GM12865 (cell line): ENCODE data around the gene FMO3.

ENCODE experiments used
- DNase-seq: peaks from one replicate; pipeline ENCODE4 v3.0.0; 2010; ENCODE audit warnings: low read depth
- H3K4me3 ChIP-seq: 2 replicates; pipeline ENCODE4 v1.5.1; 2011; ENCODE audit warnings: mild to moderate bottlenecking, low read depth, low read length, control low read depth
- TF ChIP-seq, protein P1 (sequence below): IDR thresholded peaks from 2 replicates; pipeline ENCODE4 v1.5.1; 2011; ENCODE audit warnings: low read length, control low read depth, low read depth, inconsistent platforms; ENCODE audit not compliant: insufficient read depth; ENCODE audit errors: missing control alignments

Gene FMO3

DNA sequence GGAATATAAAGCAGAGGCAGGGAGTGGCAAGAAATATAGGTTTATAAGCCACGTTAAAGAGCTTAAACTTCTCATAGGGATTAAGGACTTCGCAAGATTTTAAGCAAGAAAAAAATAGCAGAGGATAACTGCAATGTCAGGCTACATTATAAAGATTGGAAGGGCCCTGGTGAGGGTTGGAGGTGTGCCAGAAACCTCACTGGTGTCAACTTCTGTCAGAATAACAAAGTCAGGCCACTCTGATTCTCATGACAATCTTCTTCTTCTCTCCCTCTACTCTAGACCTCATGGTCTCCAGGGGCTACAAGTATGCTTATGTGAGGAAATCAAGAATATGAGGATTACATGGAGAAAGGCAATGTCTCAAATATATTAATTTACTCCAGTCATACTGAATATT lies 61.8 kb downstream of the FMO3 start:
- TF ChIP-seq, protein P1, sequence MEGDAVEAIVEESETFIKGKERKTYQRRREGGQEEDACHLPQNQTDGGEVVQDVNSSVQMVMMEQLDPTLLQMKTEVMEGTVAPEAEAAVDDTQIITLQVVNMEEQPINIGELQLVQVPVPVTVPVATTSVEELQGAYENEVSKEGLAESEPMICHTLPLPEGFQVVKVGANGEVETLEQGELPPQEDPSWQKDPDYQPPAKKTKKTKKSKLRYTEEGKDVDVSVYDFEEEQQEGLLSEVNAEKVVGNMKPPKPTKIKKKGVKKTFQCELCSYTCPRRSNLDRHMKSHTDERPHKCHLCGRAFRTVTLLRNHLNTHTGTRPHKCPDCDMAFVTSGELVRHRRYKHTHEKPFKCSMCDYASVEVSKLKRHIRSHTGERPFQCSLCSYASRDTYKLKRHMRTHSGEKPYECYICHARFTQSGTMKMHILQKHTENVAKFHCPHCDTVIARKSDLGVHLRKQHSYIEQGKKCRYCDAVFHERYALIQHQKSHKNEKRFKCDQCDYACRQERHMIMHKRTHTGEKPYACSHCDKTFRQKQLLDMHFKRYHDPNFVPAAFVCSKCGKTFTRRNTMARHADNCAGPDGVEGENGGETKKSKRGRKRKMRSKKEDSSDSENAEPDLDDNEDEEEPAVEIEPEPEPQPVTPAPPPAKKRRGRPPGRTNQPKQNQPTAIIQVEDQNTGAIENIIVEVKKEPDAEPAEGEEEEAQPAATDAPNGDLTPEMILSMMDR = no peak
- H3K4me3 ChIP-seq = no peak overlapping the region
- DNase-seq = no peak

DNA sequence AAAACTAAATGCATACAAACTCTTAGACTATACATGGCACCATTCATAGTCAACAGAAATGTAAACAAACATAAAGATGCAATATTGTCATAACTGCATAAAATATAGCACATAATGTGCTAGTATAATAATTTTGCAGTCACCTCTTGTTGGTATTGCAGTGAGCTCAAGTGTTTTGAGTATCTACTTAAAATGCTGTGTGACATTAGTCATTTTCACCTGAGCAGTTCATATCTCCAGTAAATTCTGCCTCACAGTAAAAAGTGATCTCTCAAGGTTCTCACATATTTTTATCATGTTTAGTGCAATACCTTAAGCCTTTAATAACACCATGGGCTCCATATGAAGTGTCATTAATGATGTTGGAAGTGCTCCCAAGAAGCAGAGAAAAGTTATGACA lies 64.8 kb downstream of the FMO3 start:
- H3K4me3 ChIP-seq = no peak overlapping the region
- DNase-seq = no peak
- TF ChIP-seq, protein P1 = no peak

DNA sequence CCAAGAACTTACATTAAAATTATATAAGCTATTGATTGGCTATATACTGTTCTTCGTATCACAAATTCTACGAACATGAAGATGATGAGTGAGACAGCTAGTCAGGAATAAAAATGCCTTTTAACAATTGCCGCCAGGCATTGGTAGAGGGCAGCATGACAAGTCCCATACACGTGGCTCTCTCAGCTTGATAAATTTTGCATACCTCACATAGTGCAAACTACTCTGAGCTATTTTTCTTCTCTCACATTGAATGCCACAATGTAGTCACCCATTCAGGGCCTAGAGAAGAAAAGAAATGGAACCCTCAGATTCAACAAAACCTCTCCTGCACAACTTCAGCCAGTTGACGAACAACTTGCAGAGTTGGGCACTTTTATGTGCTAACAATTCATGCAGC lies 67.4 kb downstream of the FMO3 start:
- no peak for DNase-seq
- H3K4me3 ChIP-seq = no peak overlapping the region
- TF ChIP-seq, protein P1 = no peak

DNA sequence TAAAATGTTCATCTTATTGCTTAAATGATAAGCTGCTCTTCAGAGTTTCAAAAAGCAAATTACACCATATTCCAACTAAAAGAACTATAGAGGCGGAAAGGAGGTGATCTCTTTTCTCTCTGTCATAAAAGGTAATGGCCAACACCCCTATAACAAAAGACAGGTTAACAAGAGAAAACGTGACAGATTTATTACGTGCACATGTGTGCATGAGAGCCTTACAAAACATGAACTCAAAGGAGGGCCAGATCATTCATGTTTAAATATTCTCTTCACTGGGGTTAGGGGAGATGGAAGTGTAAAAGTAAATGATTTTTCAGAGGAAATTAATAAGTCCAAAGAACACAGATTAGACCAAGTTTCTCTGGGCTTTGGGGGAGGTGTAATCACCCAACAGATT lies 67.8 kb downstream of the FMO3 start:
- TF ChIP-seq, protein P1 = no peak
- no peak overlapping the region for H3K4me3 ChIP-seq

DNA sequence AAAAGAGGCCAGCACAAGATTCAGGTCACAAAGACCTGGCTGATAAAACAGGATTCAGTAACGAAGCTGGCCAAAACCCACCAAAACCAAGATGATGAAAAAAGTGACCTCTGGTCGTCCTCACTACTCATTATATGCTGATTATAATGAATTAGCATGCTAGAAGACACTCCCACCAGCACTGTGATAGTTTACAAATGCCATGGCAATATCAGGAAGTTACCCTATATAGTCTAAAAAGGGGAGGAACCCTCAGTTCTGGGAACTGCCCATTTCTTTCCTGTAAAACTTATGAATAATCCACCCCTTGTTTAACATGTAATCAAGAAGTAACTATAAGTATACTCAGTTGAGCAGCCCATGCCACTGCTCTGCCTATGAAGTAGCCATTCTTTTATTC lies 68.4 kb downstream of the FMO3 start:
- TF ChIP-seq, protein P1 = no peak
- H3K4me3 ChIP-seq = no peak overlapping the region
- no peak for DNase-seq

More for the DNA sequence above, 67.8 kb downstream of the FMO3 start:
- no peak for DNase-seq

DNA sequence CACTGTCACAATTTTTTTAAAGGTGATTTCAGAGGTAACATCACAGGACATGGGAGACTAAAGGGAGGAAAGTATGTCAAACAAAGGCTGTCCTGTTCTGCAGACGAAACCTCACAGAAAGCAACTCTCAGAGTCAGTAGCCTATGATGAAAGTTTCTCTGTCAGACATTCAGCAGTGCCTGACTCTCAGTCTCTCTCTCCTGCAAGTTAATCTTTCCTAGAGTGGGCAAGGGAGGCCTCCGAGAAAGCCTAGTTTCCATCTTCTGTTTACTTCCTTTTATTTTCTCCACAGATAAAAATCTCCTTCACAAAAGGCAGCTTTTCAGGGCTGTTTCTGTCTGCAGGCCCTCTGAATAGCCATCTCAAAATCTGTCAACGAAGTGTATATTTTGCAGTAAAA lies 69.5 kb downstream of the FMO3 start:
- DNase-seq = no peak
- TF ChIP-seq, protein P1 = no peak
- no peak overlapping the region for H3K4me3 ChIP-seq

DNA sequence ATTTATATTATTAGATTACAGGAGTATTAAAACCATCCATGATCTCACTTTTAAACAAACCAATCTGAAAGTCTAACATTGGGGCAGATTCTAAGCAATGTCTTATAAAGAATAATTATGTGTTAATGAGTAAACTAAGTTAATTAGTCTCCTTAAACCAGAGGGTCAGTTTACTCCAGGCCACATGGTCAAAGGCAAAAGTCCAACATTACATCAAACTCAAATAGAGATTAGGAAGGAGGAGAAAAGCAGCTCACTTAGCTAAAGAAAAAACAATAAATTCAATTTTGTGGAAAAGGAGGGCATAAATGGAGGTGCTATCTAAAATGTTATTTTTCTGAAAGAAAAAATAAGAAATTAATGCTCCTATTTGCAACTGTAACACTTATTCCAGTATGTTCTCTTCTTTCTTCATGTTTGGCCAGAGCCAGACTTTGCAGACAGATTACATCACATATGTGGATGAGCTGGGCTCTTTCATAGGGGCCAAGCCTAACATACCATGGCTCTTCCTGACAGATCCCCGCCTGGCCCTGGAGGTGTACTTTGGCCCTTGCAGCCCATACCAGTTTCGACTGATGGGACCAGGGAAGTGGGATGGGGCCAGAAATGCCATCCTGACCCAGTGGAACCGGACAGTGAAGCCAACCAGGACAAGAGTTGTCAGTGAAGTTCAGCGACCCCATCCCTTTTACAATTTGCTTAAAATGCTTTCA lies 70.1 kb downstream of the FMO3 start:
- H3K4me3 ChIP-seq = no peak overlapping the region
- TF ChIP-seq, protein P1 = no peak
- no peak for DNase-seq
